ENCODE results near the gene INTS15. TPM values are rescaled to one million over a fixed set of nuclear protein-coding genes. Genes with fewer than 3 reads are reported as not detected.
A peak's percentile ranks its signal among the peaks of the same experiment; 100 is the strongest.

The INTS15 gene
- polyA plus RNA-seq, 1 of the 3 experiments (the other 2 are of a cell fraction) = 39.1 TPM

- 99% methylated on average over 16 of the region's 17 CpGs for WGBS (ENCODE audit: low lambda C conversion rate)
- no peaks in the 10 kb centered on the region for H3K9me3 ChIP-seq
- no peak overlapping the region for H3K9ac ChIP-seq
- H3K27ac ChIP-seq (ENCODE audit: low read depth in 2 of 2, low read length in 1 of 2) = no peak overlapping the region
- H3F3A ChIP-seq (replicated peaks; ENCODE audit: insufficient read depth) = peaks cover 11% of the 10 kb centered on the region
- H3K9me2 ChIP-seq = no peaks in the 10 kb centered on the region
- peak; percentile 44 for DNase-seq
- H3K4me2 ChIP-seq = no peak overlapping the region
- no peak overlapping the region for H3K4me3 ChIP-seq (ENCODE audit: low read depth in 2 of 2, low read length in 1 of 2)
- CTCF ChIA-PET = no interaction called here
- no peak overlapping the region for H2AFZ ChIP-seq (ENCODE audit: low read depth)
- H3K79me2 ChIP-seq (ENCODE audit: insufficient read depth) = no peaks in the 10 kb centered on the region
- peaks cover 27 to 39% of the 10 kb centered on the region in 2 experiments for H3K36me3 ChIP-seq (replicated peaks in 1 of 2; ENCODE audit: control insufficient read depth in 1 of 2, insufficient read depth in 2 of 2, low read length in 1 of 2)
- H4K20me1 ChIP-seq (ENCODE audit: insufficient read depth) = no peaks in the 10 kb centered on the region
- H3K27me3 ChIP-seq (ENCODE audit: insufficient read depth) = no peaks in the 10 kb centered on the region
- TF ChIP-seq EP300 (IDR thresholded peaks at IDR 0.05; ENCODE audit: borderline replicate concordance in 1 of 2, low read depth in 1 of 2, low read length in 1 of 2) (no peak), TCF12 (IDR thresholded peaks at IDR 0.05) (no peak), JUND (IDR thresholded peaks at IDR 0.05) (no peak), USF2 (IDR thresholded peaks at IDR 0.05; ENCODE audit: borderline replicate concordance, low read depth, low read length) (no peak), CHD2 (IDR thresholded peaks at IDR 0.05; ENCODE audit: low read length, partially characterized antibody) (no peak), YY1 (IDR thresholded peaks at IDR 0.05; ENCODE audit: low read depth) (no peak), FOSL2 (IDR thresholded peaks at IDR 0.05; ENCODE audit: borderline replicate concordance, low read depth) (no peak), MAX (IDR thresholded peaks at IDR 0.05; ENCODE audit: low read depth) (no peak), TAF1 (IDR thresholded peaks at IDR 0.05; ENCODE audit: borderline replicate concordance, low read depth, low read length) (no peak), MXI1 (IDR thresholded peaks at IDR 0.05; ENCODE audit: low read depth, low read length) (no peak), RXRA (IDR thresholded peaks at IDR 0.05; ENCODE audit: borderline replicate concordance, low read depth) (no peak), MEF2A (IDR thresholded peaks at IDR 0.05; ENCODE audit: borderline replicate concordance, low read depth) (no peak), FOXM1 (IDR thresholded peaks at IDR 0.05; ENCODE audit: low read depth) (no peak), RAD21 (IDR thresholded peaks at IDR 0.05; ENCODE audit: low read length) (no peak), REST (IDR thresholded peaks at IDR 0.05; ENCODE audit: low read depth, low read length) (no peak), PBX3 (IDR thresholded peaks at IDR 0.05) (no peak), ELF1 (IDR thresholded peaks at IDR 0.05) (no peak), TEAD4 (IDR thresholded peaks at IDR 0.05; ENCODE audit: borderline replicate concordance, insufficient read depth) (no peak), NFIC (IDR thresholded peaks at IDR 0.05; ENCODE audit: borderline replicate concordance) (no peak)
- peaks cover 0 to 13% of the 10 kb centered on the region in 2 experiments; a peak in 1 of 4 replicates for H3K4me1 ChIP-seq (ENCODE audit: control insufficient read depth in 1 of 2, insufficient read depth in 2 of 2, low read depth in 1 of 2, low read length in 1 of 2)
- POLR2A ChIA-PET = no interaction called here
Observed at GRCh38 chr7:6655636-6656385, 66.0 kb downstream of the INTS15 start.
